ENCODE data around the gene CYB5A. TPM values are rescaled to one million over a fixed set of nuclear protein-coding genes. Genes with fewer than 3 reads are reported as not detected.

Gene CYB5A
- total RNA-seq, 1 experiment from 2014 or later, result 143 TPM

- H3K27me3 Mint-ChIP-seq (ENCODE audit: unreplicated experiment), result no peaks in the 10 kb centered on the region
- H3K36me3 Mint-ChIP-seq (ENCODE audit: insufficient read depth, unreplicated experiment), result peaks cover 7% of the 10 kb centered on the region
- no TSS peak for BruUV-seq (replicated peaks)
- peaks cover 22% of the 10 kb centered on the region for H3K4me1 Mint-ChIP-seq (ENCODE audit: low read depth, unreplicated experiment)
- H3K4me3 Mint-ChIP-seq (ENCODE audit: low read depth, unreplicated experiment), result no peak overlapping the region
- intact Hi-C loops (cut with micrococcal nuclease; ENCODE audit: unreplicated experiment), result no loop called here
- no peaks in the 10 kb centered on the region for H3K9me3 Mint-ChIP-seq (ENCODE audit: low read depth, unreplicated experiment)
- DNase-seq, result no peak
- TF ChIP-seq CTCF (IDR thresholded peaks at IDR 0.05; ENCODE audit: unreplicated experiment), result no peak
- no peak overlapping the region for H3K27ac Mint-ChIP-seq (ENCODE audit: unreplicated experiment)
- CTCF ChIA-PET, result interaction anchor here (0.7 kb wide), 1 partner anchor 282 kb away, joined by 5 read pairs; no protein-coding TSS in a partner anchor
Measured at GRCh38 chr18:74204526-74205152, 87.1 kb downstream of the CYB5A start.

GRCh38 chr18:74203811-74204210 lies 88.0 kb downstream of the CYB5A start:
- H3K36me3 Mint-ChIP-seq (ENCODE audit: insufficient read depth, unreplicated experiment), result peaks cover 7% of the 10 kb centered on the region
- H3K4me3 Mint-ChIP-seq (ENCODE audit: low read depth, unreplicated experiment), result no peak overlapping the region
- no peaks in the 10 kb centered on the region for H3K9me3 Mint-ChIP-seq (ENCODE audit: low read depth, unreplicated experiment)
- CTCF ChIA-PET, result no interaction called here
- no TSS peak for BruUV-seq (replicated peaks)
- no peaks in the 10 kb centered on the region for H3K27me3 Mint-ChIP-seq (ENCODE audit: unreplicated experiment)
- no peak overlapping the region for H3K27ac Mint-ChIP-seq (ENCODE audit: unreplicated experiment)
- no peak for DNase-seq
- TF ChIP-seq CTCF (IDR thresholded peaks at IDR 0.05; ENCODE audit: unreplicated experiment), result no peak
- intact Hi-C loops (cut with micrococcal nuclease; ENCODE audit: unreplicated experiment), result no loop called here
- H3K4me1 Mint-ChIP-seq (ENCODE audit: low read depth, unreplicated experiment), result peaks cover 22% of the 10 kb centered on the region

Other genes starting within 250 kb of the CYB5A start
- 1.5 and 1.7 TPM in 2 replicates for gene FBXO15, start 144.1 kb downstream of the CYB5A start, total RNA-seq (2022)
- 44.9 and 46.7 TPM in 2 replicates for gene TIMM21, start 143.4 kb downstream of the CYB5A start, total RNA-seq (2022)
- not detected in 2 replicates for gene C18orf63, start 23.9 kb upstream of the CYB5A start, total RNA-seq (2022)
- not detected in 2 replicates for gene DIPK1C, start 165.3 kb upstream of the CYB5A start, total RNA-seq (2022)
- gene CNDP2, start 204.4 kb upstream of the CYB5A start, total RNA-seq (2022), result 279 and 312 TPM in 2 replicates
- not detected in 2 replicates for gene CNDP1, start 242.5 kb upstream of the CYB5A start, total RNA-seq (2022)